Thyroid gland (tissue), 4 donors: ENCODE measurements around the gene GPR132.

Experiments
- CTCF ChIP-seq, 6 experiments: fragments of 200-600 bp in 3 of 6; fragments of 450-650 bp in 3 of 6; sonication (generic) in 3 of 6; IDR thresholded peaks; one replicate each; pipeline ENCODE4 v1.5.1; 2016 to 2019; ENCODE audit warnings: antibody characterized with exemption in 6 of 6, mild to moderate bottlenecking in 2 of 6, inconsistent platforms in 1 of 6, moderate library complexity in 1 of 6
- POLR2A ChIP-seq, 2 donors: fragments of 450-650 bp; IDR thresholded peaks; one replicate each; pipeline ENCODE4 v1.6.1; 2017; ENCODE audit warnings: antibody characterized with exemption in 2 of 2, mild to moderate bottlenecking in 2 of 2, moderate library complexity in 1 of 2

- TF ChIP-seq CTCF (IDR thresholded peaks at IDR 0.05), result no peak
- no peak for TF ChIP-seq POLR2A (IDR thresholded peaks at IDR 0.05)
Measured at GRCh38 chr14:105023144-105023543, 42.1 kb downstream of the GPR132 start.
